Measurements from ENCODE around the gene ENOX1. TPM values are rescaled to one million over a fixed set of nuclear protein-coding genes. Genes with fewer than 3 reads are reported as not detected.
"Not testable (repeated sequence)": the region's sequence is repeated elsewhere in the genome, so short reads cannot be mapped to it uniquely, and the experiment has no call there.

The ENOX1 gene
- total RNA-seq, 1 donor from 2014 or later, result 0.18 TPM

GRCh38 chr13:43441899-43442499 lies 344.8 kb downstream of the ENOX1 start:
- no peak for DNase-seq (ENCODE audit: low spot score)
- ATAC-seq, result no peak

GRCh38 chr13:43441464-43441863 lies 345.3 kb downstream of the ENOX1 start:
- no peak for ATAC-seq

GRCh38 chr13:43434191-43434590 lies 352.6 kb downstream of the ENOX1 start:
- no peak for DNase-seq (ENCODE audit: low spot score)
- ATAC-seq, result no peak

More at GRCh38 chr13:43441464-43441863, 345.3 kb downstream of the ENOX1 start:
- no peak for DNase-seq (ENCODE audit: low spot score)

- DNase-seq (ENCODE audit: low spot score), result no peak
- ATAC-seq, result no peak
Measured at GRCh38 chr13:43433691-43434141, 353.1 kb downstream of the ENOX1 start.

- ATAC-seq (no peak), DNase-seq (ENCODE audit: low spot score) (no peak)
Measured at GRCh38 chr13:43432958-43433357, 353.8 kb downstream of the ENOX1 start.

GRCh38 chr13:43431841-43432240 lies 354.9 kb downstream of the ENOX1 start:
- ATAC-seq (no peak), DNase-seq (ENCODE audit: low spot score) (no peak)

- ATAC-seq (no peak), DNase-seq (ENCODE audit: low spot score) (no peak)
Measured at GRCh38 chr13:43431290-43431716, 355.5 kb downstream of the ENOX1 start.

- DNase-seq (ENCODE audit: low spot score) (no peak), ATAC-seq (no peak)
Measured at GRCh38 chr13:43428545-43429296, 358.1 kb downstream of the ENOX1 start.

GRCh38 chr13:43426355-43426754 lies 360.4 kb downstream of the ENOX1 start:
- DNase-seq (ENCODE audit: low spot score) (no peak), ATAC-seq (no peak)

GRCh38 chr13:43425234-43425633 lies 361.5 kb downstream of the ENOX1 start:
- ATAC-seq (no peak), DNase-seq (ENCODE audit: low spot score) (no peak)

- ATAC-seq (no peak), DNase-seq (ENCODE audit: low spot score) (no peak)
Measured at GRCh38 chr13:43424412-43424811, 362.4 kb downstream of the ENOX1 start.

GRCh38 chr13:43422116-43422515 lies 364.7 kb downstream of the ENOX1 start:
- no peak for DNase-seq (ENCODE audit: low spot score)
- no peak for ATAC-seq

GRCh38 chr13:43416842-43417241 lies 369.9 kb downstream of the ENOX1 start:
- ATAC-seq, result not testable (repeated sequence)

GRCh38 chr13:43416408-43416807 lies 370.4 kb downstream of the ENOX1 start:
- not testable (repeated sequence) for ATAC-seq; DNase-seq (ENCODE audit: low spot score)

More at GRCh38 chr13:43416842-43417241, 369.9 kb downstream of the ENOX1 start:
- not testable (repeated sequence) for DNase-seq (ENCODE audit: low spot score)

GRCh38 chr13:43415903-43416391 lies 370.8 kb downstream of the ENOX1 start:
- DNase-seq (ENCODE audit: low spot score); ATAC-seq: not testable (repeated sequence)

GRCh38 chr13:43414111-43414510 lies 372.7 kb downstream of the ENOX1 start:
- ATAC-seq (no peak), DNase-seq (ENCODE audit: low spot score) (no peak)

GRCh38 chr13:43411741-43412140 lies 375.0 kb downstream of the ENOX1 start:
- DNase-seq (ENCODE audit: low spot score) (no peak), ATAC-seq (no peak)

- no peak for ATAC-seq
- DNase-seq (ENCODE audit: low spot score), result no peak
Measured at GRCh38 chr13:43411211-43411610, 375.6 kb downstream of the ENOX1 start.

GRCh38 chr13:43408274-43408673 lies 378.5 kb downstream of the ENOX1 start:
- DNase-seq (ENCODE audit: low spot score) (no peak), ATAC-seq (no peak)

- DNase-seq (ENCODE audit: low spot score) (no peak), ATAC-seq (no peak)
Measured at GRCh38 chr13:43407023-43407581, 379.7 kb downstream of the ENOX1 start.

GRCh38 chr13:43405457-43405856 lies 381.3 kb downstream of the ENOX1 start:
- ATAC-seq (no peak), DNase-seq (ENCODE audit: low spot score) (no peak)

- DNase-seq (ENCODE audit: low spot score) (no peak), ATAC-seq (no peak)
Measured at GRCh38 chr13:43402380-43402779, 384.4 kb downstream of the ENOX1 start.
